IMR-90 (cell line): ENCODE data around the gene SERPINB10. TPM values are rescaled to one million over a fixed set of nuclear protein-coding genes. Genes with fewer than 3 reads are reported as not detected.

Experiments
- ATAC-seq: fragments of 200-7000 bp; cut with Tn5 transposase; 2 replicates; pipeline ENCODE4 v1.9.1; 2020; ENCODE audit warnings: low read depth, mild to moderate bottlenecking, moderate library complexity
- BruUV-seq: library from RNA; stranded (reverse); fragments of 400-500 nt; replicated peaks from 2 replicates; lab custom pipeline; 2021; lab: Mats Ljungman, UMichigan
- CTCF ChIA-PET: fragments of 300-600 bp; formaldehyde crosslinking; extraction: SDS; loops from one replicate; lab custom pipeline; 2021; ENCODE audit warnings: antibody characterized with exemption; lab: Yijun Ruan, JAX
- POLR2A ChIA-PET: fragments of 300-600 bp; sonication (Branson Sonifier 250); formaldehyde crosslinking; loops from one replicate; lab custom pipeline; 2022; ENCODE audit warnings: antibody characterized with exemption; ENCODE audit not compliant: unreplicated experiment; lab: Charles Lee
- DNase-seq: peaks from one replicate; pipeline ENCODE4 v3.0.0; 2013
- H2AFZ ChIP-seq: replicated peaks from 2 replicates; pipeline ENCODE3; 2013; ENCODE audit warnings: low read length, mild to moderate bottlenecking; ENCODE audit not compliant: poor library complexity
- H2AK5ac ChIP-seq: 2 replicates; pipeline ENCODE4 v1.6.1; 2013; ENCODE audit warnings: low read depth, low read length, inconsistent platforms
- H2AK9ac ChIP-seq: replicated peaks from 2 replicates; pipeline ENCODE3; 2013; ENCODE audit warnings: mild to moderate bottlenecking, low read depth, low read length, moderate library complexity; ENCODE audit not compliant: poor library complexity
- H2BK120ac ChIP-seq: 2 replicates; pipeline ENCODE4 v1.6.1; 2013; ENCODE audit warnings: low read depth, low read length, inconsistent platforms
- H2BK15ac ChIP-seq: 3 replicates; pipeline ENCODE4 v1.6.1; 2013; ENCODE audit warnings: low read depth, low read length, inconsistent platforms
- H2BK20ac ChIP-seq: 2 replicates; pipeline ENCODE4 v1.6.1; 2013; ENCODE audit warnings: low read depth, mild to moderate bottlenecking, inconsistent platforms, low read length, moderate library complexity
- H2BK5ac ChIP-seq: 2 replicates; pipeline ENCODE4 v1.6.1; 2013; ENCODE audit warnings: mild to moderate bottlenecking, low read depth, low read length, inconsistent platforms; ENCODE audit not compliant: poor library complexity, severe bottlenecking
- H3K14ac ChIP-seq: replicated peaks from 2 replicates; pipeline ENCODE4 v1.6.1; 2013; ENCODE audit warnings: low read depth, low read length, inconsistent platforms
- H3K18ac ChIP-seq: 2 replicates; pipeline ENCODE4 v1.6.1; 2013; ENCODE audit warnings: low read depth, low read length, control low read depth
- H3K23ac ChIP-seq: 2 replicates; pipeline ENCODE4 v1.6.1; 2013; ENCODE audit warnings: low read depth, low read length, inconsistent platforms
- H3K27ac ChIP-seq: 2 replicates; pipeline ENCODE4 v1.5.1; 2013; ENCODE audit warnings: mild to moderate bottlenecking, control low read depth, low read length; ENCODE audit not compliant: insufficient read depth
- H3K27me3 ChIP-seq: 2 replicates; pipeline ENCODE4 v1.6.1; 2013; ENCODE audit warnings: low read length; ENCODE audit not compliant: control insufficient read depth, insufficient read depth
- H3K36me3 ChIP-seq: 2 replicates; pipeline ENCODE4 v1.6.1; 2013; ENCODE audit warnings: low read length, mixed read lengths; ENCODE audit not compliant: control insufficient read depth, insufficient read depth
- H3K4ac ChIP-seq: 2 replicates; pipeline ENCODE4 v1.6.1; 2013; ENCODE audit warnings: low read depth, low read length, inconsistent platforms
- H3K4me1 ChIP-seq: 2 replicates; pipeline ENCODE4 v1.6.1; 2013; ENCODE audit warnings: low read length, mixed read lengths; ENCODE audit not compliant: control insufficient read depth, insufficient read depth
- H3K4me2 ChIP-seq: 2 replicates; pipeline ENCODE4 v1.6.1; 2013; ENCODE audit warnings: low read depth, mild to moderate bottlenecking, control low read depth, low read length, moderate library complexity
- H3K4me3 ChIP-seq: 2 replicates; pipeline ENCODE4 v1.5.1; 2013; ENCODE audit warnings: low read depth, mild to moderate bottlenecking, control low read depth, low read length, moderate library complexity; ENCODE audit not compliant: insufficient read depth
- H3K56ac ChIP-seq: 2 replicates; pipeline ENCODE4 v1.6.1; 2013; ENCODE audit warnings: low read length, inconsistent platforms; ENCODE audit not compliant: insufficient read depth; ENCODE audit errors: extremely low read depth
- H3K79me1 ChIP-seq, 2 experiments: 2 replicates each; pipeline ENCODE4 v1.6.1; 2013; ENCODE audit warnings: low read length in 2 of 2, inconsistent platforms in 1 of 2, low read depth in 1 of 2
- H3K9ac ChIP-seq: 2 replicates; pipeline ENCODE4 v1.6.1; 2013; ENCODE audit warnings: low read depth, low read length, control low read depth
- H3K9me1 ChIP-seq: 2 replicates; pipeline ENCODE4 v1.6.1; 2013; ENCODE audit warnings: low read length, inconsistent platforms; ENCODE audit not compliant: insufficient read depth
- H3K9me3 ChIP-seq: 2 replicates; pipeline ENCODE4 v1.6.1; 2013; ENCODE audit warnings: low read length; ENCODE audit not compliant: control insufficient read depth, insufficient read depth
- H4K20me1 ChIP-seq: 2 replicates; pipeline ENCODE4 v1.6.1; 2013; ENCODE audit warnings: low read length, inconsistent platforms; ENCODE audit not compliant: insufficient read depth
- H4K5ac ChIP-seq: 2 replicates; pipeline ENCODE4 v1.6.1; 2013; ENCODE audit warnings: mild to moderate bottlenecking, low read depth, low read length, control low read depth
- H4K8ac ChIP-seq, 2 experiments: 2 replicates each; pipeline ENCODE4 v1.6.1; 2013; ENCODE audit warnings: low read depth in 2 of 2, low read length in 2 of 2, control low read depth in 1 of 2, inconsistent platforms in 1 of 2
- H4K91ac ChIP-seq: 2 replicates; pipeline ENCODE4 v1.6.1; 2013; ENCODE audit warnings: low read depth, low read length, inconsistent platforms; ENCODE audit not compliant: insufficient read depth
- FOS ChIP-seq: fragments of 150-350 bp; IDR thresholded peaks from 2 replicates; pipeline ENCODE4 v1.6.1; 2016; ENCODE audit warnings: low read depth, low read length
- MAZ ChIP-seq: IDR thresholded peaks from 2 replicates; pipeline ENCODE4 v1.6.1; 2012; ENCODE audit warnings: low read depth, mild to moderate bottlenecking, low read length, improper control_type of control experiment, moderate library complexity, borderline replicate concordance
- MXI1 ChIP-seq: IDR thresholded peaks from 2 replicates; pipeline ENCODE4 v1.6.1; 2012; ENCODE audit warnings: low read depth, mild to moderate bottlenecking, low read length, moderate library complexity, borderline replicate concordance
- WGBS, 2 experiments: methylation state at CpG; one replicate each; pipeline versions ENCODE4 v1.1.5 to v1.1.7; 2013; ENCODE audit warnings: missing lambda C conversion rate in 2 of 2; ENCODE audit not compliant: insufficient read length in 1 of 2; ENCODE audit errors: extremely low coverage in 2 of 2; 5-methylcytosine and 5-hydroxymethylcytosine counted together
- dilution Hi-C: fragments of 300-500 bp; cut with HindIII; formaldehyde crosslinking; loops from one replicate; pipeline ENCODE4 v1.14.3; 2018; ENCODE audit warnings: low sequenced_read_pairs; ENCODE audit not compliant: unreplicated experiment
- in situ Hi-C: fragments of 300-500 bp; cut with MboI; formaldehyde crosslinking; loops from 3 replicates; pipeline ENCODE4 v1.14.3; 2019; ENCODE audit warnings: low sequenced_read_pairs, inconsistent platforms, mixed read lengths
- intact Hi-C: fragments of 100-400 bp; cut with micrococcal nuclease; formaldehyde crosslinking; loops from 2 replicates; pipeline ENCODE4 v1.10.0; 2022
- polyA plus RNA-seq, 3 experiments: library from polyadenylated mRNA; depleted of rRNA; stranded (reverse); fragments of >200 nt; gene quantifications; 2 replicates each; pipeline ENCODE4 v1.2.3, GENCODE V29; 2012; ENCODE audit warnings: low replicate concordance in 1 of 3
- total RNA-seq: library from RNA; depleted of rRNA; stranded (reverse); fragments of >200 nt; gene quantifications from 2 replicates; pipeline ENCODE4 v1.2.3, GENCODE V29; 2012

Gene SERPINB10
- total and polyA plus RNA-seq, 2 of the 4 experiments (the other 2 are of a cell fraction), result not detected

- Histone ChIP-seq H2AFZ (no peak overlapping the region), H4K8ac (no peak overlapping the region), H3K9me1 (no peaks in the 10 kb centered on the region), H3K4me2 (no peak overlapping the region), H3K36me3 (no peaks in the 10 kb centered on the region), H3K23ac (no peak overlapping the region), H3K9me3 (no peaks in the 10 kb centered on the region), H3K4me1 (no peaks in the 10 kb centered on the region), H3K27ac (no peak overlapping the region), H2BK15ac (no peak overlapping the region), H4K91ac (no peak overlapping the region), H4K20me1 (no peaks in the 10 kb centered on the region), H3K56ac (no peak overlapping the region), H3K18ac (no peak overlapping the region), H3K4me3 (no peak overlapping the region), H4K5ac (no peak overlapping the region), H2BK120ac (no peak overlapping the region), H3K14ac (no peak overlapping the region), H3K4ac (no peak overlapping the region), H2AK9ac (no peak overlapping the region), H3K27me3 (peaks cover 2% of the 10 kb centered on the region; the same call in 1 of the 2 replicates), H3K79me1 (no peaks in the 10 kb centered on the region), H2BK5ac (no peak overlapping the region), H3K9ac (no peak overlapping the region), H2BK20ac (no peak overlapping the region), H2AK5ac (no peak overlapping the region)
- ATAC-seq, result no peak
- no peak for DNase-seq
- WGBS, 2 experiments, result 40% methylated on average over 1 of the region's 2 CpGs; no CpG with 5 or more reads in 1 of the 2 experiments
- in situ Hi-C loops (no loop called here), dilution Hi-C loops (no loop called here), intact Hi-C loops (no loop called here)
- no peak for TF ChIP-seq FOS
- no peak for TF ChIP-seq MAZ
- TF ChIP-seq MXI1, result no peak
- BruUV-seq, result no TSS peak
- ChIA-PET CTCF (no interaction called here), POLR2A (no interaction called here)
Measured at GRCh38 chr18:63905361-63905760, 2.4 kb upstream of the SERPINB10 start.
